GM12878 (cell line): ENCODE results near the gene ARMC6. TPM values are rescaled to one million over a fixed set of nuclear protein-coding genes. Genes with fewer than 3 reads are reported as not detected.

Source experiments
- ATAC-seq: fragments of 200-7000 bp; cut with Tn5 transposase; 3 replicates; pipeline ENCODE4 v1.9.1; 2020; ENCODE audit warnings: mild to moderate bottlenecking, moderate library complexity
- BruUV-seq: library from RNA; stranded (reverse); fragments of 400-500 nt; replicated peaks from 2 replicates; lab custom pipeline; 2021; lab: Mats Ljungman, UMichigan
- CTCF ChIA-PET: fragments of 300-600 bp; sonication (Branson Sonifier 250); formaldehyde crosslinking; extraction: SDS; loops from one replicate; lab custom pipeline; 2021; ENCODE audit warnings: inconsistent platforms; lab: Yijun Ruan, JAX
- POLR2A ChIA-PET: fragments of 350-600 bp; formaldehyde crosslinking; extraction: SDS; loops from one replicate; lab custom pipeline; 2021; ENCODE audit warnings: inconsistent platforms; lab: Charles Lee
- RAD21 ChIA-PET: fragments of 300-600 bp; sonication (Branson Sonifier 250); formaldehyde crosslinking; loops from one replicate; lab custom pipeline; 2023; ENCODE audit warnings: antibody characterized with exemption; ENCODE audit not compliant: unreplicated experiment; lab: Charles Lee
- SMC1A ChIA-PET: fragments of 300-600 bp; sonication (Branson Sonifier 250); formaldehyde crosslinking; loops from one replicate; lab custom pipeline; 2023; ENCODE audit not compliant: unreplicated experiment, uncharacterized antibody; lab: Charles Lee
- DNase-seq: peaks from one replicate; pipeline ENCODE4 v3.0.0-alpha.2; 2011; ENCODE audit warnings: low read depth, low spot score
- FAIRE-seq: peaks from 3 replicates; lab custom pipeline; 2011; peaks lifted over from hg19 to GRCh38; lab: Jason Lieb, UNC
- H2AFZ ChIP-seq: 2 replicates; pipeline ENCODE4 v1.6.0; 2011; ENCODE audit warnings: low read depth, low read length, control low read depth; ENCODE audit not compliant: control insufficient read depth
- H3K27ac ChIP-seq: 2 replicates; pipeline ENCODE4 v1.5.1; 2011; ENCODE audit warnings: control low read depth; ENCODE audit not compliant: control insufficient read depth, insufficient read depth
- H3K27me3 ChIP-seq, 2 experiments: replicated peaks in 1 of 2; 2 replicates each; pipeline versions ENCODE4 v1.6.0 to v1.6.1; 2011; ENCODE audit warnings: low read length in 1 of 2; ENCODE audit not compliant: control insufficient read depth in 2 of 2, insufficient read depth in 2 of 2
- H3K36me3 ChIP-seq, 2 experiments: 2 replicates each; pipeline ENCODE4 v1.5.1; 2011; ENCODE audit warnings: low read length in 1 of 2; ENCODE audit not compliant: control insufficient read depth in 2 of 2, insufficient read depth in 2 of 2
- H3K4me1 ChIP-seq: 2 replicates; pipeline ENCODE4 v1.6.1; 2011; ENCODE audit warnings: mild to moderate bottlenecking, low read length, moderate library complexity, mixed read lengths; ENCODE audit not compliant: control insufficient read depth, insufficient read depth
- H3K4me2 ChIP-seq: 2 replicates; pipeline ENCODE4 v1.6.0; 2011; ENCODE audit warnings: control low read depth; ENCODE audit not compliant: control insufficient read depth, insufficient read depth
- H3K4me3 ChIP-seq: fragments of 200-600 bp; sonication (generic); 2 replicates; pipeline ENCODE4 v1.5.1; 2016
- H3K79me2 ChIP-seq: 2 replicates; pipeline ENCODE4 v1.6.0; 2011; ENCODE audit warnings: low read length; ENCODE audit not compliant: control insufficient read depth, insufficient read depth
- H3K9ac ChIP-seq: 2 replicates; pipeline ENCODE4 v1.8.0; 2011; ENCODE audit warnings: low read length, control low read depth, mixed read lengths; ENCODE audit not compliant: control insufficient read depth, insufficient read depth
- H3K9me3 ChIP-seq: replicated peaks from 3 replicates; pipeline ENCODE4 v1.5.1; 2011; ENCODE audit warnings: mild to moderate bottlenecking, low read length; ENCODE audit not compliant: control insufficient read depth, insufficient read depth
- H4K20me1 ChIP-seq: 2 replicates; pipeline ENCODE4 v1.6.0; 2011; ENCODE audit not compliant: control insufficient read depth, insufficient read depth
- E2F8 ChIP-seq: fragments of 450-650 bp; IDR thresholded peaks from 2 replicates; pipeline ENCODE4 v1.6.1; 2018; ENCODE audit warnings: mild to moderate bottlenecking, low read depth, moderate library complexity; ENCODE audit not compliant: partially characterized antibody
- E4F1 ChIP-seq: fragments of 450-650 bp; IDR thresholded peaks from 2 replicates; pipeline ENCODE4 v1.6.1; 2018; ENCODE audit warnings: borderline replicate concordance, mild to moderate bottlenecking; ENCODE audit not compliant: partially characterized antibody
- ELK1 ChIP-seq: IDR thresholded peaks from 2 replicates; pipeline ENCODE4 v1.6.1; 2012; ENCODE audit warnings: low read depth, low read length, improper control_type of control experiment
- MYB ChIP-seq: fragments of 150-350 bp; IDR thresholded peaks from 2 replicates; pipeline ENCODE4 v1.6.1; 2014; ENCODE audit warnings: mild to moderate bottlenecking, low read depth, low read length, borderline replicate concordance
- POLR2A ChIP-seq: IDR thresholded peaks from 2 replicates; pipeline ENCODE4 v1.6.1; 2011; ENCODE audit warnings: low read depth, mild to moderate bottlenecking, low read length
- SMC3 ChIP-seq: IDR thresholded peaks from 2 replicates; pipeline ENCODE4 v1.6.1; 2011; ENCODE audit warnings: low read length, improper control_type of control experiment, borderline replicate concordance
- USF2 ChIP-seq: IDR thresholded peaks from 2 replicates; pipeline ENCODE4 v1.6.1; 2011; ENCODE audit warnings: low read depth, low read length, improper control_type of control experiment, borderline replicate concordance
- ZSCAN29 ChIP-seq: fragments of 450-650 bp; IDR thresholded peaks from 2 replicates; pipeline ENCODE4 v1.6.1; 2017; ENCODE audit warnings: mild to moderate bottlenecking, moderate library complexity
- WGBS: methylation state at CpG from one replicate; pipeline ENCODE4 v1.1.6; 2016; ENCODE audit warnings: low lambda C conversion rate; ENCODE audit not compliant: insufficient replicate concordance, insufficient coverage; ENCODE audit errors: missing lambda C conversion rate; 5-methylcytosine and 5-hydroxymethylcytosine counted together
- in situ Hi-C: fragments of 300-500 bp; cut with MboI; formaldehyde crosslinking; loops from 9 replicates; pipeline ENCODE4 v1.14.3; 2018; ENCODE audit warnings: mixed read lengths
- intact Hi-C: fragments of 100-400 bp; cut with micrococcal nuclease; formaldehyde crosslinking; loops from one replicate; pipeline ENCODE4 v1.14.2; 2022; ENCODE audit not compliant: unreplicated experiment
- polyA plus RNA-seq, 11 experiments: library from polyadenylated mRNA; depleted of rRNA in 4 of 11; unstranded in 6 of 11; stranded (reverse) in 5 of 11; fragments of >200 nt; fragmentation: Nextera tagmentation in 4 of 11; fragmentation: Illumina TruSeq in 1 of 11; extraction: Ambion mirVana in 4 of 11; extraction: Trizol in 1 of 11; gene quantifications; 1 replicate in 1 of 11; 2 replicates in 10 of 11; pipeline versions ENCODE4 v1.2.1 to v1.2.3, GENCODE V29; 2011 to 2016; ENCODE audit warnings: inconsistent platforms in 2 of 11, missing spikeins in 2 of 11, low read depth in 1 of 11
- total RNA-seq, 4 experiments: library from RNA; depleted of rRNA in 3 of 4; stranded (reverse); fragments of >200 nt in 3 of 4; fragmentation: Illumina TruSeq in 1 of 4; extraction: Trizol in 1 of 4; gene quantifications; 2 replicates each; pipeline versions ENCODE4 v1.2.1 to v1.2.3, GENCODE V29; 2013 to 2021

The ARMC6 gene
- total and polyA plus RNA-seq, 10 of the 15 experiments (the other 5 are each of a cell fraction or from before 2014, with no cell fraction given): 1.1 to 64.4 (median 41.6) TPM

DNA sequence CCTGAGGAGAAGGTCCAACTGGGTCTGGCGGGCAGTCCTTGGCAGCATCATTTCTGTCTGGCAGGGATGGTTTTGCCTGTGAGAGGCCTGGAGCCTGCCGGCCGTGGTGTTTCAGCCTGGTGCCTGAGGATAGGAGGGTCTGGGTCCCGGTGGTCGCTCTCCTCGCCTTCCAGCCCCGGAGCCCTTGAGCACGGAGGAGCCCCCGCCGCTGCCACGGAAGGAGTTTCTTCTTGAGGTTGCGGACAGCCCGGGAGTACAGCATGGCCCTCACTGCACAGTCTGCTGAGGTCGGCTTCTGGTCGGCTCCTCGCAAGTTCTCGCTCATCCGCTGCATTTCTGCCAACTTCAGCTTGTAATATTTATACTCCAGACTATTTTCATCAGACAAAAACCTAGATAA, 23.5 kb upstream of the ARMC6 start:
- SMC1A ChIA-PET: interaction anchor here (0.6 kb wide), 1 partner anchor 115 kb away, joined by 3 read pairs; no protein-coding TSS in a partner anchor
- no peak for DNase-seq

DNA sequence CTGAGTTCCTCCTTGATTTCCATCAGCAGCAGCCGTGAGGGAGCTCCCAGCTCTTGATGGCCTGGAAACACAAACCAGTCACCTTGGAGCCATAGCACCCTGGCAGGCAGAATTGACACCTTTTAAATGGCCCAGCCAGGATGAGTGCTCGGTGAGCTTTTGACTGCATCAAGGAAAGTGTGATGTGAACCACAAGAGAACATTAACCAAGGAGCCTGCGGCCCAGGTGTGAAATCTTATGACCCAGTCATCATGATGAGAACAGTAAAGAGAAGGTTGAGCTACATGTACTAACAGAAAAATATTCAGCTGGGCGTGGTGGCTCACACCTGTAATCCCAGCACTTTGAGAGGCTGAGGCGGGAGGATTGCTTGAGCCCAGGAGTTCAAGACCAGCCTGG, 22.9 kb upstream of the ARMC6 start:
- in situ Hi-C loops (no loop called here), intact Hi-C loops (no loop called here)
- Histone ChIP-seq H3K27me3 (no peaks in the 10 kb centered on the region), H4K20me1 (0 out of 2 replicates have a peak, but pooled peaks cover 2% of the 10 kb centered on the region), H2AFZ (no peak overlapping the region), H3K9me3 (no peaks in the 10 kb centered on the region), H3K4me2 (no peak overlapping the region), H3K9ac (no peak overlapping the region), H3K36me3 (peaks cover 39 to 51% of the 10 kb centered on the region in 2 experiments), H3K79me2 (no peaks in the 10 kb centered on the region), H3K4me3 (no peak overlapping the region), H3K4me1 (no peaks in the 10 kb centered on the region), H3K27ac (no peak overlapping the region)
- 87% methylated on average over 5 of the region's 5 CpGs for WGBS
- no peak for DNase-seq
- POLR2A ChIA-PET: interaction anchor here (0.5 kb wide), 1 partner anchor 107 kb away, joined by 3 read pairs; no protein-coding TSS in a partner anchor
- SMC1A ChIA-PET: interaction anchor here (0.6 kb wide), 1 partner anchor 114 kb away, joined by 3 read pairs; no protein-coding TSS in a partner anchor
- no peak for FAIRE-seq
- ATAC-seq: no peak
- CTCF ChIA-PET: no interaction called here
- RAD21 ChIA-PET: interaction anchor here (0.6 kb wide), 1 partner anchor 87 kb away, joined by 3 read pairs; no protein-coding TSS in a partner anchor
- BruUV-seq: no TSS peak
- TF ChIP-seq ZSCAN29 (no peak), MYB (no peak), ELK1 (no peak), E4F1 (no peak), SMC3 (no peak), E2F8 (no peak)

More for the DNA sequence above, 23.5 kb upstream of the ARMC6 start:
- no peaks in the 10 kb centered on the region for H3K79me2 ChIP-seq
- intact Hi-C loops: no loop called here
- no peaks in the 10 kb centered on the region for H3K9me3 ChIP-seq
- TF ChIP-seq POLR2A (no peak), USF2 (no peak)
- TF ChIP-seq, all 136 proteins: peak for 0
- Histone ChIP-seq H2AFZ (no peak overlapping the region), H3K27ac (no peak overlapping the region), H3K9ac (no peak overlapping the region), H3K4me1 (no peaks in the 10 kb centered on the region), H3K4me3 (no peak overlapping the region), H3K36me3 (peaks cover 39 to 56% of the 10 kb centered on the region in 2 experiments), H3K4me2 (no peak overlapping the region), H4K20me1 (0 out of 2 replicates have a peak, but pooled peaks cover 2% of the 10 kb centered on the region), H3K27me3 (no peaks in the 10 kb centered on the region)
- in situ Hi-C loops: no loop called here
- no peak for FAIRE-seq
- ATAC-seq: no peak
- ChIA-PET RAD21 (no interaction called here), POLR2A (no interaction called here), CTCF (no interaction called here)
- 98% methylated on average over 16 of the region's 18 CpGs for WGBS
- no TSS peak for BruUV-seq
